OCI-LY7 (cell line): ENCODE measurements around the gene FAM72A. TPM values are rescaled to one million over a fixed set of nuclear protein-coding genes. Genes with fewer than 3 reads are reported as not detected.
"Not testable (repeated sequence)": the region's sequence is repeated elsewhere in the genome, so short reads cannot be mapped to it uniquely, and the experiment has no call there.

ENCODE experiments used
- Bru-seq: library from RNA; stranded (reverse); fragments of 400-500 nt; gene quantifications from one replicate; lab custom pipeline; 2021; lab: Mats Ljungman, UMichigan
- BruChase-seq, 2 experiments: library from RNA; stranded (reverse); fragments of 400-500 nt; gene quantifications; one replicate each; lab custom pipeline; 2021; lab: Mats Ljungman, UMichigan
- BruUV-seq: library from RNA; stranded (reverse); fragments of 400-500 nt; replicated peaks from 2 replicates; lab custom pipeline; 2021; lab: Mats Ljungman, UMichigan
- CTCF ChIA-PET: fragments of 300-600 bp; sonication (Branson Sonifier 250); formaldehyde crosslinking; loops from one replicate; lab custom pipeline; 2022; ENCODE audit warnings: antibody characterized with exemption; ENCODE audit not compliant: unreplicated experiment; lab: Charles Lee
- POLR2A ChIA-PET: fragments of 300-600 bp; sonication (Branson Sonifier 250); formaldehyde crosslinking; loops from one replicate; lab custom pipeline; 2022; ENCODE audit warnings: antibody characterized with exemption; lab: Charles Lee
- DNase-seq: peaks from one replicate; pipeline ENCODE4 v3.0.0-alpha.2; 2015; ENCODE audit warnings: low spot score
- H2AFZ ChIP-seq: fragments of 200-600 bp; sonication (generic), shearing (Covaris generic); 2 replicates; pipeline ENCODE4 v1.6.1; 2014; ENCODE audit warnings: mild to moderate bottlenecking, antibody characterized with exemption, low read length, moderate library complexity
- H3K27ac ChIP-seq: fragments of 200-600 bp; sonication (generic); 2 replicates; pipeline ENCODE4 v1.5.1; 2014; ENCODE audit warnings: mixed run types, low read depth, mild to moderate bottlenecking, moderate library complexity, low read length, inconsistent platforms; ENCODE audit not compliant: poor library complexity, severe bottlenecking
- H3K36me3 ChIP-seq: fragments of 200-600 bp; sonication (generic); 2 replicates; pipeline ENCODE4 v1.6.1; 2014; ENCODE audit warnings: mild to moderate bottlenecking, antibody characterized with exemption, low read length, moderate library complexity, mixed read lengths; ENCODE audit not compliant: insufficient read depth
- H3K4me1 ChIP-seq: fragments of 200-600 bp; sonication (generic); 2 replicates; pipeline ENCODE4 v1.5.1; 2014; ENCODE audit warnings: mild to moderate bottlenecking, low read length; ENCODE audit not compliant: insufficient read depth, poor library complexity, severe bottlenecking
- H3K4me2 ChIP-seq: fragments of 200-600 bp; sonication (generic); 2 replicates; pipeline ENCODE4 v1.6.1; 2014; ENCODE audit warnings: mild to moderate bottlenecking, low read length
- H3K4me3 ChIP-seq: fragments of 200-600 bp; sonication (generic); 2 replicates; pipeline ENCODE4 v1.5.1; 2014; ENCODE audit warnings: mild to moderate bottlenecking, low read depth, low read length; ENCODE audit not compliant: poor library complexity, severe bottlenecking
- H3K79me2 ChIP-seq: fragments of 200-600 bp; sonication (generic); 2 replicates; pipeline ENCODE4 v1.6.1; 2016; ENCODE audit warnings: low read depth, mild to moderate bottlenecking, low read length, moderate library complexity, mixed read lengths; ENCODE audit not compliant: insufficient read depth
- H3K9me2 ChIP-seq: fragments of 200-600 bp; sonication (generic); 2 replicates; pipeline ENCODE4 v1.6.1; 2016; ENCODE audit warnings: mild to moderate bottlenecking, low read length, mixed read lengths; ENCODE audit not compliant: insufficient read depth
- H3K9me3 ChIP-seq: fragments of 200-600 bp; sonication (generic); 2 replicates; pipeline ENCODE4 v1.6.1; 2014; ENCODE audit warnings: mild to moderate bottlenecking, mixed run types, low read length, mixed read lengths
- H4K20me1 ChIP-seq: fragments of 200-600 bp; sonication (generic); 2 replicates; pipeline ENCODE4 v1.6.1; 2014; ENCODE audit warnings: mild to moderate bottlenecking, antibody characterized with exemption, low read length, moderate library complexity, mixed read lengths; ENCODE audit not compliant: insufficient read depth
- intact Hi-C: fragments of 100-400 bp; cut with micrococcal nuclease; formaldehyde crosslinking; loops from one replicate; pipeline ENCODE4 v1.10.0; 2022; ENCODE audit not compliant: unreplicated experiment
- long read RNA-seq: library from polyadenylated mRNA; stranded (forward); transcript quantifications from one replicate; pipeline ENCODE4 v2.0.0, GENCODE V29; 2022
- total RNA-seq, 2 experiments: library from RNA; depleted of rRNA in 1 of 2; stranded (reverse); fragments of >200 nt in 1 of 2; shearing (Covaris generic) in 1 of 2; gene quantifications; 2 replicates each; pipeline ENCODE4 v1.2.3, GENCODE V29; 2014 to 2022

The FAM72A gene
- total RNA-seq (2014; rRNA removed; shearing (Covaris generic)) (31.0 and 35.0 TPM in 2 replicates), total RNA-seq (2022) (60.1 and 78.2 TPM in 2 replicates), Bru-seq, nascent RNA (percentile 74 among the genes with signal in this experiment), BruChase-seq, experiment 1, labeled RNA remaining after a 6-hour chase (percentile 72 among the genes with signal in this experiment), BruChase-seq, experiment 2, labeled RNA remaining after a 2-hour chase (percentile 82 among the genes with signal in this experiment)
- long read RNA-seq, transcript FAM72A-202 (4 exons, 2,398 nt), result major isoform, 67 of 87 reads
- long read RNA-seq, partial matches to known transcripts, result 4 of 87 reads
- long read RNA-seq, other reads (novel, unspliced or antisense), result 15 of 87 reads

- H3K4me1 ChIP-seq, H3K9me3 ChIP-seq, H3K36me3 ChIP-seq, H3K27ac ChIP-seq, H2AFZ ChIP-seq, CTCF ChIA-PET, intact Hi-C loops, H3K79me2 ChIP-seq, BruUV-seq, H4K20me1 ChIP-seq, H3K9me2 ChIP-seq, POLR2A ChIA-PET: not testable (repeated sequence)
- Histone ChIP-seq H3K4me3 (peak within 1 kb of the TSS; percentile 71), H3K4me2 (peak within 1 kb of the TSS; percentile 32; the same call in 1 of the 2 replicates)
- peak; percentile 99 for DNase-seq
Measured at GRCh38 chr1:206202789-206203363, at the start of gene FAM72A. Gene FAM72A, minus strand, starts transcription at chr1:206202839. Its CDS starts 814 bp downstream, at chr1:206202025.

GRCh38 chr1:206250953-206251681, 48.5 kb upstream of the FAM72A start:
- POLR2A ChIA-PET, result not testable (repeated sequence)

GRCh38 chr1:206246129-206246886, 43.7 kb upstream of the FAM72A start:
- H3K4me2 ChIP-seq, H3K9me2 ChIP-seq, H3K79me2 ChIP-seq, CTCF ChIA-PET, H2AFZ ChIP-seq, H3K4me1 ChIP-seq, H3K36me3 ChIP-seq, POLR2A ChIA-PET, H4K20me1 ChIP-seq, H3K9me3 ChIP-seq, DNase-seq, BruUV-seq, H3K27ac ChIP-seq, intact Hi-C loops, H3K4me3 ChIP-seq: not testable (repeated sequence)

More at GRCh38 chr1:206250953-206251681, 48.5 kb upstream of the FAM72A start:
- BruUV-seq, H4K20me1 ChIP-seq, H2AFZ ChIP-seq, H3K9me3 ChIP-seq, intact Hi-C loops, H3K9me2 ChIP-seq, CTCF ChIA-PET, H3K79me2 ChIP-seq, H3K4me1 ChIP-seq, H3K36me3 ChIP-seq: not testable (repeated sequence)
- peak overlapping the region; percentile 58 for H3K4me2 ChIP-seq
- H3K4me3 ChIP-seq, result peak overlapping the region; percentile 41
- peak; percentile 4 for DNase-seq
- H3K27ac ChIP-seq, result peak overlapping the region; percentile 76

- H4K20me1 ChIP-seq, H3K4me3 ChIP-seq, H2AFZ ChIP-seq, CTCF ChIA-PET, DNase-seq, H3K79me2 ChIP-seq, H3K9me3 ChIP-seq, BruUV-seq, H3K36me3 ChIP-seq, intact Hi-C loops, H3K27ac ChIP-seq, H3K4me2 ChIP-seq, H3K4me1 ChIP-seq, POLR2A ChIA-PET, H3K9me2 ChIP-seq: not testable (repeated sequence)
Measured at GRCh38 chr1:206245479-206245878, 42.8 kb upstream of the FAM72A start.

GRCh38 chr1:206243335-206243734, 40.7 kb upstream of the FAM72A start:
- H3K9me3 ChIP-seq, H3K36me3 ChIP-seq, H3K9me2 ChIP-seq, intact Hi-C loops, BruUV-seq, H4K20me1 ChIP-seq, H3K27ac ChIP-seq, POLR2A ChIA-PET, H2AFZ ChIP-seq, CTCF ChIA-PET, H3K4me3 ChIP-seq, H3K79me2 ChIP-seq: not testable (repeated sequence)
- peak; percentile 59 for DNase-seq
- H3K4me2 ChIP-seq, result peak overlapping the region; percentile 44
- H3K4me1 ChIP-seq, result peaks cover 11% of the 10 kb centered on the region

- H2AFZ ChIP-seq, H3K4me2 ChIP-seq, H3K36me3 ChIP-seq, H3K79me2 ChIP-seq, H3K9me3 ChIP-seq, POLR2A ChIA-PET, H4K20me1 ChIP-seq, CTCF ChIA-PET, H3K27ac ChIP-seq, BruUV-seq, H3K4me3 ChIP-seq, H3K9me2 ChIP-seq, intact Hi-C loops: not testable (repeated sequence)
- peak; percentile 7 for DNase-seq
- peaks cover 11% of the 10 kb centered on the region for H3K4me1 ChIP-seq
Measured at GRCh38 chr1:206240288-206240687, 37.6 kb upstream of the FAM72A start.
